SK-N-SH treated with all-trans-retinoic acid at 6 μM for 48 hours (cell line): Measurements from ENCODE around the gene ADCY5.

Source experiments
- ATAC-seq: fragments of 200-7000 bp; cut with Tn5 transposase; 3 replicates; pipeline ENCODE4 v1.9.1; 2020; ENCODE audit warnings: mild to moderate bottlenecking, moderate library complexity
- ARNTL ChIP-seq: fragments of 450-650 bp; formaldehyde crosslinking; IDR thresholded peaks from 2 replicates; pipeline ENCODE4 v1.5.0; 2020; ENCODE audit warnings: low read depth, mild to moderate bottlenecking, moderate library complexity, borderline replicate concordance
- BACH2 ChIP-seq: fragments of 250-450 bp; sonication (Bioruptor Pico); IDR thresholded peaks from 2 replicates; pipeline ENCODE4 v1.9.0; 2021; ENCODE audit warnings: mild to moderate bottlenecking, borderline replicate concordance
- CREB5 ChIP-seq: fragments of 250-450 bp; sonication (Bioruptor Pico); IDR thresholded peaks from 2 replicates; pipeline ENCODE4 v1.5.1; 2020; ENCODE audit warnings: low read depth, mild to moderate bottlenecking, moderate library complexity
- CSDC2 ChIP-seq: fragments of 250-450 bp; sonication (Bioruptor Pico); IDR thresholded peaks from 2 replicates; pipeline ENCODE4 v1.5.0; 2020; ENCODE audit warnings: mild to moderate bottlenecking, moderate library complexity
- CSRNP3 ChIP-seq: fragments of 250-450 bp; sonication (Bioruptor Pico); IDR thresholded peaks from 2 replicates; pipeline ENCODE4 v1.5.1; 2021; ENCODE audit warnings: mild to moderate bottlenecking, moderate library complexity
- ESRRG ChIP-seq: fragments of 250-450 bp; sonication (Bioruptor Pico); IDR thresholded peaks from 2 replicates; pipeline ENCODE4 v1.6.1; 2021; ENCODE audit warnings: mild to moderate bottlenecking
- GLIS3 ChIP-seq: fragments of 250-450 bp; sonication (Bioruptor Pico); IDR thresholded peaks from 2 replicates; pipeline ENCODE4 v1.5.0; 2020; ENCODE audit warnings: mild to moderate bottlenecking, moderate library complexity
- ISL1 ChIP-seq: fragments of 250-450 bp; sonication (Bioruptor Pico); IDR thresholded peaks from 2 replicates; pipeline ENCODE4 v2.1.2; 2022; ENCODE audit warnings: mild to moderate bottlenecking, moderate library complexity
- OSR1 ChIP-seq: fragments of 250-450 bp; sonication (Bioruptor Pico); IDR thresholded peaks from 2 replicates; pipeline ENCODE4 v1.8.0; 2022; ENCODE audit warnings: moderate library complexity, mild to moderate bottlenecking, inconsistent platforms
- PATZ1 ChIP-seq: fragments of 250-450 bp; sonication (Bioruptor Pico); IDR thresholded peaks from 2 replicates; pipeline ENCODE4 v1.8.0; 2020; ENCODE audit warnings: mild to moderate bottlenecking, moderate library complexity, borderline replicate concordance
- PPARA ChIP-seq: fragments of 250-450 bp; sonication (Bioruptor Pico); IDR thresholded peaks from 2 replicates; pipeline ENCODE4 v1.5.0; 2020; ENCODE audit warnings: mild to moderate bottlenecking, borderline replicate concordance
- RARB ChIP-seq: fragments of 250-450 bp; sonication (Bioruptor Pico); IDR thresholded peaks from 2 replicates; pipeline ENCODE4 v1.8.0; 2021; ENCODE audit warnings: mild to moderate bottlenecking, moderate library complexity
- SNAI2 ChIP-seq: fragments of 250-450 bp; sonication (Bioruptor Pico); IDR thresholded peaks from 2 replicates; pipeline ENCODE4 v1.5.0; 2020; ENCODE audit warnings: mild to moderate bottlenecking, moderate library complexity
- TCF4 ChIP-seq: fragments of 250-450 bp; sonication (Bioruptor Pico); IDR thresholded peaks from 2 replicates; pipeline ENCODE4 v1.8.0; 2021; ENCODE audit warnings: mild to moderate bottlenecking, moderate library complexity, borderline replicate concordance
- TOX ChIP-seq: fragments of 250-450 bp; sonication (Bioruptor Pico); IDR thresholded peaks from 2 replicates; pipeline ENCODE4 v1.8.0; 2021; ENCODE audit warnings: mild to moderate bottlenecking, moderate library complexity, borderline replicate concordance
- TSHZ2 ChIP-seq: fragments of 250-450 bp; sonication (Bioruptor Pico); IDR thresholded peaks from 2 replicates; pipeline ENCODE4 v1.5.0; 2020; ENCODE audit warnings: mild to moderate bottlenecking, moderate library complexity
- ZC3H10 ChIP-seq: fragments of 250-450 bp; sonication (Bioruptor Pico); IDR thresholded peaks from 2 replicates; pipeline ENCODE4 v1.5.1; 2021; ENCODE audit warnings: mild to moderate bottlenecking, moderate library complexity
- ZFP3 ChIP-seq: fragments of 250-450 bp; sonication (Bioruptor Pico); IDR thresholded peaks from 2 replicates; pipeline ENCODE4 v1.5.0; 2020; ENCODE audit warnings: mild to moderate bottlenecking, moderate library complexity
- ZFP30 ChIP-seq: fragments of 450-650 bp; formaldehyde crosslinking; IDR thresholded peaks from 2 replicates; pipeline ENCODE4 v1.5.0; 2022; ENCODE audit warnings: mild to moderate bottlenecking, moderate library complexity
- ZNF565 ChIP-seq: fragments of 450-650 bp; formaldehyde crosslinking; conservative IDR thresholded peaks from 2 replicates; pipeline ENCODE4 v1.5.0; 2020; ENCODE audit warnings: low read depth, mild to moderate bottlenecking, moderate library complexity
- ZNF70 ChIP-seq: fragments of 450-650 bp; formaldehyde crosslinking; IDR thresholded peaks from 2 replicates; pipeline ENCODE4 v1.5.0; 2020; ENCODE audit warnings: mild to moderate bottlenecking, moderate library complexity
- ZNF8 ChIP-seq: fragments of 450-650 bp; formaldehyde crosslinking; IDR thresholded peaks from 2 replicates; pipeline ENCODE4 v1.5.0; 2020; ENCODE audit warnings: mild to moderate bottlenecking, moderate library complexity

The ADCY5 gene

GRCh38 chr3:123272547-123272946, 176.3 kb downstream of the ADCY5 start:
- ATAC-seq: peak; percentile 63
- TF ChIP-seq ZNF8: no peak
- no peak for TF ChIP-seq CREB5 (CRISPR knock-in tag)
- TF ChIP-seq OSR1: no peak
- TF ChIP-seq PPARA (CRISPR knock-in tag): no peak
- TF ChIP-seq CSDC2: no peak
- no peak for TF ChIP-seq PATZ1 (CRISPR knock-in tag)
- TF ChIP-seq GLIS3 (CRISPR knock-in tag): no peak
- TF ChIP-seq TOX (CRISPR knock-in tag): no peak
- TF ChIP-seq ESRRG (CRISPR knock-in tag): no peak
- no peak for TF ChIP-seq ZC3H10 (CRISPR knock-in tag)
- TF ChIP-seq ARNTL (CRISPR knock-in tag): no peak
- no peak for TF ChIP-seq CSRNP3 (CRISPR knock-in tag)
- TF ChIP-seq ZNF70 (CRISPR knock-in tag): no peak
- TF ChIP-seq BACH2: no peak
- TF ChIP-seq ISL1 (CRISPR knock-in tag): no peak
- no peak for TF ChIP-seq SNAI2
- no peak for TF ChIP-seq ZFP30 (CRISPR knock-in tag)

- no peak for TF ChIP-seq PATZ1 (CRISPR knock-in tag)
- no peak for TF ChIP-seq RARB (CRISPR knock-in tag)
- no peak for TF ChIP-seq TCF4 (CRISPR knock-in tag)
- no peak for TF ChIP-seq ZFP3 (CRISPR knock-in tag)
- TF ChIP-seq OSR1: no peak
- no peak for TF ChIP-seq GLIS3 (CRISPR knock-in tag)
- no peak for TF ChIP-seq BACH2
- TF ChIP-seq TSHZ2 (CRISPR knock-in tag): no peak
- TF ChIP-seq CREB5 (CRISPR knock-in tag): no peak
- no peak for TF ChIP-seq PPARA (CRISPR knock-in tag)
- no peak for TF ChIP-seq SNAI2
- TF ChIP-seq ZNF565 (CRISPR knock-in tag): no peak
- no peak for TF ChIP-seq TOX (CRISPR knock-in tag)
- no peak for TF ChIP-seq ISL1 (CRISPR knock-in tag)
- TF ChIP-seq ZNF70 (CRISPR knock-in tag): no peak
- no peak for TF ChIP-seq ARNTL (CRISPR knock-in tag)
- TF ChIP-seq ZNF8: no peak
- TF ChIP-seq CSRNP3 (CRISPR knock-in tag): no peak
- no peak for ATAC-seq
These were observed 177.3 kb downstream of the ADCY5 start for GRCh38 chr3:123271466-123272159.
